Mucosa of descending colon (tissue), 3 donors: ENCODE data around the gene OAS3. TPM values are rescaled to one million over a fixed set of nuclear protein-coding genes. Genes with fewer than 3 reads are reported as not detected.

Experiments
- ATAC-seq: fragments of 200-7000 bp; cut with Tn5 transposase; one replicate; pipeline ENCODE4 v1.9.1; 2020; ENCODE audit warnings: mild to moderate bottlenecking, moderate library complexity
- DNase-seq, 3 donors: peaks; one replicate each; pipeline ENCODE4 v3.0.0-alpha.2; 2020
- H3K36me3 ChIP-seq: fragments of 200-600 bp; one replicate; pipeline ENCODE4 v1.8.0; 2021; ENCODE audit warnings: low read depth, mild to moderate bottlenecking
- H3K4me1 ChIP-seq: fragments of 200-600 bp; one replicate; pipeline ENCODE4 v1.8.0; 2021; ENCODE audit warnings: low read depth, mild to moderate bottlenecking
- H3K4me3 ChIP-seq: fragments of 200-600 bp; one replicate; pipeline ENCODE4 v1.8.0; 2021; ENCODE audit warnings: mild to moderate bottlenecking
- H3K9me3 ChIP-seq: fragments of 200-600 bp; one replicate; pipeline ENCODE4 v1.8.0; 2021; ENCODE audit warnings: mild to moderate bottlenecking
- CTCF ChIP-seq: fragments of 200-600 bp; IDR thresholded peaks from one replicate; pipeline ENCODE4 v1.8.0; 2022; ENCODE audit warnings: antibody characterized with exemption, mild to moderate bottlenecking
- intact Hi-C, 2 donors: fragments of 100-400 bp; cut with DNase I in 1 of 2; cut with micrococcal nuclease in 1 of 2; formaldehyde crosslinking; loops; one replicate each; pipeline versions ENCODE4 v1.11.0 to v1.11.1; 2022; cut with DNase I, micrococcal nuclease
- total RNA-seq, 3 donors: library from RNA; stranded (reverse); fragmentation: NEBNext Ultra II Directional in 2 of 3; extraction: Animal tissue kit (Norgen Biotek cat#: 25700) in 2 of 3; gene quantifications; one replicate each; pipeline versions ENCODE4 v1.2.1 to v1.2.4, GENCODE V29; 2021 to 2023
- donor health status: DM: no; HTN: no; CAD: no; lungs with moderate emphysema.
- donor health status: DM: no; HTN: no; CAD: no.
- donor health status: DM: no; HTN: yes; CAD: no.

The OAS3 gene
- total RNA-seq, 3 donors from 2014 or later, result 14.8 to 27.4 (median 22.3) TPM

- H3K36me3 ChIP-seq, result no peaks in the 10 kb centered on the region
- no peaks in the 10 kb centered on the region for H3K4me1 ChIP-seq
- no peak for ATAC-seq
- H3K4me3 ChIP-seq, result no peak overlapping the region
- no peak for DNase-seq
- intact Hi-C loops, result no loop called here
- H3K9me3 ChIP-seq, result no peaks in the 10 kb centered on the region
- TF ChIP-seq CTCF, result no peak
Measured at GRCh38 chr12:113005762-113006161, 67.5 kb downstream of the OAS3 start.

GRCh38 chr12:113006206-113006605, 67.9 kb downstream of the OAS3 start:
- TF ChIP-seq CTCF, result no peak
- no peak overlapping the region for H3K4me3 ChIP-seq
- peaks cover 2% of the 10 kb centered on the region for H3K9me3 ChIP-seq
- no peaks in the 10 kb centered on the region for H3K4me1 ChIP-seq
- intact Hi-C loops, result no loop called here
- no peaks in the 10 kb centered on the region for H3K36me3 ChIP-seq
- ATAC-seq (no peak), DNase-seq (no peak)

- intact Hi-C loops, result no loop called here
- no peaks in the 10 kb centered on the region for H3K36me3 ChIP-seq
- DNase-seq (no peak), ATAC-seq (no peak)
- peaks cover 5% of the 10 kb centered on the region for H3K9me3 ChIP-seq
- H3K4me1 ChIP-seq, result no peaks in the 10 kb centered on the region
- no peak overlapping the region for H3K4me3 ChIP-seq
- no peak for TF ChIP-seq CTCF
Measured at GRCh38 chr12:113006641-113007040, 68.4 kb downstream of the OAS3 start.

- ATAC-seq (no peak), DNase-seq (no peak)
- intact Hi-C loops, result no loop called here
Measured at GRCh38 chr12:113007166-113007565, 68.9 kb downstream of the OAS3 start.

GRCh38 chr12:113010701-113011100, 72.4 kb downstream of the OAS3 start:
- H3K4me1 ChIP-seq, result no peaks in the 10 kb centered on the region
- DNase-seq, result no peak
- intact Hi-C loops, result no loop called here
- no peak overlapping the region for H3K4me3 ChIP-seq
- no peak for ATAC-seq
- no peaks in the 10 kb centered on the region for H3K36me3 ChIP-seq
- TF ChIP-seq CTCF, result no peak
- H3K9me3 ChIP-seq, result peaks cover 5% of the 10 kb centered on the region

More at GRCh38 chr12:113007166-113007565, 68.9 kb downstream of the OAS3 start:
- no peak for TF ChIP-seq CTCF
- Histone ChIP-seq H3K4me1 (no peaks in the 10 kb centered on the region), H3K9me3 (peaks cover 5% of the 10 kb centered on the region), H3K36me3 (no peaks in the 10 kb centered on the region), H3K4me3 (no peak overlapping the region)

- ATAC-seq, result no peak
- intact Hi-C loops, result no loop called here
- no peak for DNase-seq
- no peak for TF ChIP-seq CTCF
- Histone ChIP-seq H3K36me3 (no peaks in the 10 kb centered on the region), H3K9me3 (peaks cover 5% of the 10 kb centered on the region), H3K4me3 (no peak overlapping the region), H3K4me1 (no peaks in the 10 kb centered on the region)
Measured at GRCh38 chr12:113014565-113014964, 76.3 kb downstream of the OAS3 start.
